GM18511 (cell line): ENCODE data around the gene NOP10.
"Not testable (repeated sequence)": the region's sequence is repeated elsewhere in the genome, so short reads cannot be mapped to it uniquely, and the experiment has no call there.

Experiments used
- ATAC-seq: cut with Tn5 transposase; IDR thresholded peaks from one replicate; pipeline ENCODE4 v1.9.1; 2021; ENCODE audit warnings: mild to moderate bottlenecking, moderate library complexity; ENCODE audit not compliant: unreplicated experiment

NOP10 gene

DNA sequence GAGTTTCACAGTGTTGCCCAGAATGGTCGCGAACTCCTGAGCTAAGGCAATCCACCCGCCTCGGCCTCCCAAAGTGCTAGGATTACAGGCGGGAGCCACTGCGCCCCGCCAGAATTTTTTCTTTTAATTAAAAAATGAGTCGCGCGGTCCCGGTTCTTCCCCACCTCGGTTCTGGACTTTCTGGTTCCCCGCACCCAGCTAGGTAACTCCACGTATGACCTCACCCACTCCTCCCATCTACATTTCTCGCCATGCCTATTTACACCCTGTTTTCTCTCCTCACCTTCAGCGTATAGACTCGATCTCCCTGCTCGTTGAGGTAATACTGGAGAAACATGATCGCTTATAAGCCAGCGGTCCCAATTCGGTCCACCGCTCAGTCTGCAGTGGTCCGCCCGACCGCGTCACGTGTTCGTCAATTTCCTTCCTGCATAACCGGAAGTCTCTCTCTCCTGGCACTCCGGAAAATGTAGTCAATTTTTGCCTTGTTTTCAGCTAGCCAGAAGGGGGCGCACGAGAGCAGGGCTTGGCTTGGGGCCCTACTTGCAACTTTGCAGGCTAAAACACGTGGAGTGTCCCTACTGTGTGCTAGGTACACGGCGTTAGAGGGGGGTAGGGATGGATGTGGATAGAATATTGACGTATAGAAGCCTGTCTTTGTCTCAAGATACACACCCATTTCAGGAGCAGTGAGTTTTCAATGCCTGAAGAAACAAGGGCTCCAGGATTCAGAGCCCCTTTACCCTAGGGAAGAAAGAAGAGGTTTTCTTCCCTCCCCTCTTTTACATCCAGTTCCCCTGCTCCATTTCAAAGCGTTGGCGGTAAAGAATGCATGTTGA lies at the start of gene NOP10, which contains the start of gene NUTM1:
NOP10 (minus strand) TSS at position 400 of the 839 bp plus-strand sequence; CDS start at position 337, 63 bp downstream.
NUTM1 (plus strand) TSS at position 579 of the 839 bp plus-strand sequence. CDS start 382 bp downstream, outside the sequence.
- ATAC-seq: peak; percentile 94

DNA sequence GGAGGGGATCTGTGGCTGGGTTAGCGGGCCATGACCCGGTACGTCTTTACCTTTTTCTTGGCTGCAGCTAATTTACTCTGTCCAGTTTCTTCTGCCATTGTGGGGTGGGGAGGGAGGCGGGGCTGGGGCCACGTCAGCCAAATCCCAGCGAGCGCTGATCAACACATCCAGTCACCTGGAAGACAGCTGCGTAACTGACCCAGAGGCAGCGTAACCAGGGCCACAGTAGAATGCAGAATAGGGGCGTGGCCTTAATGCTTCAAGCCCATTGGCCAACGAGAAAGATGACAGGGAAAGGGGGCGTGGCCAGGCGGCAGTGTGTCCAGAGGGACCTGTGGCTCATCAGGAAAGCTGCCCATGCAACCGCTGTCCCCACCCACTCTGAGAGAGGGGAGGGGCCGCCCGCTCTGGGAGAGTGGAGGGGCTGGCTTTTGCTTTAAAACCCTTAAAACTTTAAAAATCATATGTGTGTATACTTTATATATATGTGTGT lies 46.7 kb upstream of the NOP10 start:
- not testable (repeated sequence) for ATAC-seq

DNA sequence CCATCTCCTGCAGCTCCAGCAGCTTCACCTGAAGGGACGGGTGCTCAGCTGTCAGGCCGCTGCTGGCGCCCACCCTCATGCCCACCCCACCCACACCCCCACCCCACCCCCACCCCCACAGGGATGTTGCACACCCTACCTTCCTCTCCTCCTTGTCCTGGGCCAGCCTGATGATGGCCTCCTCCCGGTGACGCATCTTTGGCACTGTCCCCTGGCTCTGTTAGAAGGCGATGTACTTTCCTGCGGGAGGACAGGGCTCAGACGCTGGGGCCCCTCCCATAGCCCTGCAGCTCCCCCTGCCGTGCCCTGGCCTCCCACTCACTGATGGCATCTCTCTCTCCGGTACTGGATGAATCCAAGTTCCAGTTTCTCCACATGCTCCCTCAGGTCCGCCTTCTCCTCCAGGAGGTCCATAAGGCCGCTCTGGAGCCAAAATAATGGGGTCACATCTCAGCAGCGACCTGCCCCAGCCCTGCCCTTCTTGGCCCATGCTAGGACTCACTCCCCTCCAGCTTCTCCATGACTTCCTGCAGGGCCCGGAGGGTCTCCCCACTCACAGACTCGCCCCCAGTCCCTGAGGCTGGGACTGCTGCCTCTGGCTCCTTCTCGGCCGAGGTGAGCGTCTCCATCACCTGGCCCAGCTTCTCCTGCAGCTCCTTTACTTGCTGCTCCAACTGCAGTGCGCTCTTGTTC lies 39.0 kb upstream of the NOP10 start:
- not testable (repeated sequence) for ATAC-seq

DNA sequence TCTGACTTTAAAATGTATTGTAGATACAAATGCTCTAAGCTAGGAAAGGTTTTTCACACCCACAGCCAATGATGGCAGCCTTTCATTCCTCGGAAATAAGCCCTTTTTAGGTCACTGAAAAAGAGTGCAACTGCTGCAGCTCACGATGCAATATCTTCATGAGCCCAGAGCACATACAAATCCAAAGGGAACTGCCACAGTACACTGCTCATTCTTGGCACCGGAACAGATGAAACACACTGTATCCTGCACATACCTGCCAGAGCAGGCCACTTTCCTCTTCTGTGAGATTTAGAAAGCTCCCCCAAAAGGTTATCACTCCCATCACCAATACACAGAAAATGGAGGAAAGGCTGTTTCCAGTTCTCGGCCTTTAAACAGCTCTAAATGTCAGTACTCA lies 37.6 kb upstream of the NOP10 start:
- not testable (repeated sequence) for ATAC-seq

DNA sequence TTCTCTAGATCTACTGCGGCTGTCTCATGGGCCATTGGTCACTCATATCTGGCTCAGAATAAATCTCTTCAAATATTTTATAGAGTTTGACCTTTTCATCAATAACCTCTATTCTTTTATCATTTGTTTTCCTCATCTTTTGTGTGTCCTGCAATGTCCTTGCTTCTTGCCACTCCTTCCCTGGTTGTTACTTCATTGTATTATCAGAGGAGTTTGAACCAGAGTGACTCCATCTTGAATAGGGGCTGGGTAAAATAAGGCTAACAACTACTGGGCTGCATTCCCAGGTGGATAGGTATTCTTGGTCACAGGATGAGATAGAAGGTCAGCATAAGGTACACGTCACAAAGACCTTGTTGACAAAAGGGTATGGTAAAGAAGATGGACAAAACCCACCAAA lies 33.9 kb upstream of the NOP10 start:
- ATAC-seq: no peak

DNA sequence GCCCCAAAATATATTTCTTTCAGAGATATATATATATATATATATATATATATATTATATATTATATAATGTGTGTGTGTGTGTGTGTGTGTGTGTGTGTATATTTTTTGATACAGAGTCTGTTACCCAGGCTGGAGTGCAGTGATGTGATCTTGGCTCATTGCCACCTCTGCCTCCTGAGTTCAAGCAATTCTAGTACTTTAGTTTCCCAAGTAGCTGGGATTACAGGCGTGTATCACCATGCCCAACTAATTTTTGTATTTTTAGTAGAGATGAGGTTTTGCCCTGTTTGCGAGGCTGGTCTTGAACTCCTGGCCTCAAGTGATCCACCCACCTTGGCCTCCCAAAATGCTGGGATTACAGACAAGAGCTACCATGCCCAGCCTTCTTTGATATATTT lies 32.6 kb upstream of the NOP10 start:
- not testable (repeated sequence) for ATAC-seq

DNA sequence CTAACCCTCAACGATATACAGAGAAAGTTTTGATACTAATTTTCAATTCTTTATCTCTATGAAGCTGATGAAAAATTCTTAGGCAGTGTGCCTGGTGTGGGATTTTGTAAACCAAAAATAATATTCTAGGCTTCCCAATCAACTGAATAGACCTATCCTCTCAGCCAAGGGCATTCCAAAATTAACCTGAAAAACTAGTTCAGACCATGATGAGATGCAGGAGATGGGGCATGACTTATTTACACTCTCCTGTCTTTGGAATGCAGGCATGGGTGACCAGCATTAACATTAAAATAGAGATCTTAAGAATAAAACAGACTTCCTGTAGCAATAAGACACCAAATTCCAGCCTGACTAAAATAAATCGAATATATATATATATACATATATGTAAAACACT lies 31.9 kb upstream of the NOP10 start:
- no peak for ATAC-seq

DNA sequence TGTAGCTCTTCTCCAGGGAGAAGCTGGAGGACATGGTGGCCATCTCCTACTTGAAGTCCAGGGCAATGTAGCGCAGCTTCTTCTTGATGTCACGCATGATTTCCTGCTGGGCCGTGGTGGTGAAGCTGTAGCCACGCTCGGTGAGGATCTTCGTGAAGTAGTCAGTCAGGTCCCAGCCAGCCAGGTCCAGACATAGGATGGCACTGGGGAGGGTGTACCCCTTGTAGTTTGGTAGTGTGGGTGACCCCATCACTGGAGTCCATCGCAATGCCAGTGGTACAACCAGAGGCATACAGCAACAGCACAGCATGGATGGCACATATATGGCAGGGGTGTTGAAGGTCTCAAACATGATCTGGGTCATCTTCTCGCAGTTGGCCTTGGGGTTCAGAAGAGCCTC lies 31.0 kb upstream of the NOP10 start:
- ATAC-seq: no peak

DNA sequence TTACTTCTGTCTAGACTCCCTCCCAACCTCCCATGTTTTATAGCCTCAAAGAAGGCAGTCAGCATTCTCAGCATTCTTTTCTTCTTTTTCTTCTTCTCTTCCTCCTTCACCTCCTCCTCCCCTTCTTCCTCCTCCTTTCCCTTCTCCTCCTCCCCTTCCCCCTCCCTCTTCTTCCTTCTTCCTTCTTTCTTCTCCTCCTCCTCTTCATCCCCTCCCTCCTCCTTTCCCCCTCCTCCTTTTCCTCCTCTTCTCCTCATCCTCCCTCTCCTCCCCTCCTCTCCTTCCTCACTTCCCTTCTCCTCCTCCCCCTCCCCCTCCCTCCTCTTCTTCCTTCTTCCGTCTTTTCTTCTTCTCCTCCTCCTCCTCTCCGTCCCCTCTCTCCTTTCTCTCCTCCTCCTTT lies 27.7 kb upstream of the NOP10 start:
- ATAC-seq: no peak

DNA sequence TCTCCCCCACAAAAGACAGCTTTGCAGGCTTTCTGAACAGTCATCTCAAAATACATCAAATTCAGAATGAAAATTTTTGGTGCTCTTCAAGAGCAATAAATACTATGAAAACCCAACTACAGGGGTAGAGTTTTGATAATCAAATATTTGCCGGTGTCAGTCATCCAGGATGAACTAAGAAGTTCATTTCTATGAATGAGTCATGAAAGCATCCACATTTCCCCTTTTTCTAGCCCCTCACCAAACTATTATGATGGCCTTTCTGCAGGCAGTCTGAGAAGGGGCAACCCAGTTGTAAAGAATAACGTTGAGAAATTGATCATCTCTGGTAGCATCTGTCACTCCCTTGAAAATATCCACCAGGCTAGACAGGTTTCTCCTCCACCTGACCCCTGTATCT lies 27.2 kb upstream of the NOP10 start:
- ATAC-seq: no peak

DNA sequence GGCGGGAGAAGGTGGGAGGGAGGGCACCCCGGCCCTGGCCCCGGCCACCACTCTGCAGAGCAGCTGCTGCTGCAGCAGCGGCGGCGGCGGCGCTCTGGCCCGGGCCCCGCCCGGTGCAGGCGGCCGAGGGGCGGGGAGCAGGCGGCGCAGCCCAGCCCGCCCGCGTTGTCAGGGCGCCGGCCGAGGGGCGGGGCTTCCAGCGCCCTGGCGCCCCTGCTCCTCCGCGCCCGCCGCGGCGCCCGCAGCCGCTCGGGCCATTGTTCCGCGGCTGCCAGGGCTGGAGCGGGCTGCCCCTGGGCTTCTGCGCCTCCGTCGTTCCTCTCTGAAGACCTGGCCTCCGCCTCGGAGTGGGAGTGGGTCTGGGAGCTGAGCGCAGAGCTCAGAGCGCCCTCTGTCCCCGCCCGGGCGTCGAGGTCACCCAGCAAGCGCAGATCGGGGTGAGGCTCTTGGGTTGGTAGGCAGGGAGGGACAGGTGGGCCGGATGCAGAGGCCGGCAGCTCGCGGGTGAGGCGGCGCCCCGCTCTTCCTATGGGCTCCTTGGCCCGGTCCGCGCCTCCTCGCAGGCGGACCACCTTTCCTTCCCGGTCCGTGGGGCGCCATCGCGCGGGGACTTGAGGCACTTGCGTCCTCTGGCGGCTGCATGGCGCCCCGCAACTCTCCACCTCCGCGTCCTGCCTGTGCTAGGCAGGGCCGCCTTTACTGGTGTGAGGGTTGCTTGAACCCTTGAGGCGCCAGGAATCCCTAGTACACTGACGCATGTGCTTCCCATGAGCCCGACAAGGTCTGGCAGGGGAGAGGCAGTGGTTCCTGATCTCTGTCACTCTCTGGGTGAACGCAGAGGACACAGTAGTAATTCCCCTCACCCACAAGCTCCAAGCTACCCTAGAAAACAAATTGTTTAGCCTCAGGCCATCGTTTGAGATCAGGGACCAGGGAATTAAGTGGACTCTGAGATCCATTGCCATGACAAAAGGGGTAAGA lies 24.5 kb upstream of the NOP10 start, which contains the start of gene LPCAT4:
LPCAT4 (minus strand) TSS at position 96 of the 981 bp plus-strand sequence. CDS start 96 bp downstream, outside the sequence.
- ATAC-seq: peak; percentile 77

DNA sequence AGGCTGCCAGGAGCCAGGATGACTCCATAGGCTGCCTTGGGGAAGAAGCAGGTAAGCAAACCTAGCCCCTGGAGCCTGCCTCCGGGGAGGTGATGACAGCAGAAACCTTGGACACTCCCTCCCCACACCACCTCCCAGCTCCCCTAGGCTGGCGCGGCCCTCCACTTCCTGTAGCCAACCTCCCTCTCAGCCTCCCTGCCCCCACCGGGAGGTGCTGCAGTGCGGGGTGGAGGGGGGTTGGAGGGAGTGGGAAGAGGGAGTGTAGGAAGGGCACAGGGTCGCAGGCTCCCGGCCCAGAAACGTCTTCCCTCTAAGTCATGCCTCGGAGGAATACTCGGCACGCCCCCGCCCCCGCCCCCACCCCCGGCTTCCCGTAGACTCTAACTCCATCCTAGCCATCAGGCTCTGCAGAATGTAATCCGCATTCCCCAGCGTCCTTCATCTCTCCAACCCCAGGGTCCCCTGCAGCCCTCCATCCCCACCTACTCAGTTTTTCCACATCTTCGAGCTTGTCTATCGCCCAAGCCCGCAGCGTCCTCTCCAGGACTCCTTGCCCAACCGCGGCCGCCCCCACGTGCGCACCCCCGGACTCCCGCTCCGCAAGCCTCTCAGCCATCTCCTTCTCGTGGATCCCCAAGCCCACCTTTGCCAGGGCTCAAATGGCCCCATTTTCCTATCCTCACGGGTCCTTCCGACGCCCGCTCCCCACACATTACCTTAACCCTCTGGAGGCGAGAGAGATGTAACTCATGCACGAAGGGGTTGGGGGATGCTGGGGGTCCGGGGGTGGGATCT lies 23.5 kb upstream of the NOP10 start:
- ATAC-seq: peak; percentile 24

DNA sequence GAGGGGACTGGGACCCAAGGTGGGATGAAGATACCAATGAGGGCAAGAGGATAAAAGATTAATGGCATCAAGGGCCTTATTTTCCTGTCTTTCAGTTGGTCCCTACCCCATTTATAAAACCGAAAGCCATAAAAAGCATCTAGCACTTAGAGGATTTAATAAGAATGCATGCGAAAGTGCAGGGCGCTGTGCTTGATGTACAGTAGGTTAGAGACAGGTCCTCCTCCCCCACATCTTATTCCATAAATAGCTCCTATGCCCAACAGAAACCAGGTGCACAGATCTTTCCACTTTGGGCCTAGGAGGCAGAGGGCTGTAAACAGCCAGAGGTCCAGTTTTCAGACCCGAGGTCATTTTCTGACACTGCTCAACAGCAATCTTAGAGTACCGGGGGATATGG lies 22.9 kb upstream of the NOP10 start:
- ATAC-seq: no peak

DNA sequence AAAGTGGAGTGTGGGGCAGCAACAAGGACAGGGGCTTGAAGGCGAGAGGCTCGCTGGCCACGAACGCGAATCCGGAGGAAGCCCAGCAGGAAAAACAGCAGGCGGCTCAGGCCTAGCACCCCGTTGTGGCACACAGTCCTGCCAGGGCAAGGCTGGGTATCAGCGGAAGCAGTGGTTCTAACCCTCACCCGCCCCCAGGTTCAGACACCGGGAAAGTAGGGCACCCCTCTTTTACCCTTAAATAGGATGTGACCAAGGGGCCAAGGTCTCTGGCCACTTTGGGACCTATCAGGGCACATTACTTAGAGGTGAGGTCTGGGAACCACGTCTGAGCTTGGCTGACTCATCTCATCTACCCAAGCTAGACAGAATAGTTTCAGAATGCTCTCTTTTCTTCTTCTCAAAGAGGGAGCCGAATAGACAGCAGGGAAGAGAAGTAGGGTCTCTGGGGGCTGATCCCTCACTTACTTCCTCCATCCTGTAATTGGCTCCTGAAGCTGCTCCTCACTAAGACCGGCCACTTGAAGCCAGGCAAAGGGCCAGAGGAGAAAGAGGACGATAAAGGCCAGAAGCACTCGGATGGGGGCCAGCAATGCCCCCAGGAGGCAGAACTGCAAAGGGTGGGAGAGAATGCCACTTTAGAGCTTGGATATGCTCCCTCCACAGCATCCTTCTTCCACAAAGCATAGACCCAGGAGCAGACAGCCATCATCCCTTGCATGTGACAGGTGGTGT lies 22.3 kb upstream of the NOP10 start:
- ATAC-seq: no peak

DNA sequence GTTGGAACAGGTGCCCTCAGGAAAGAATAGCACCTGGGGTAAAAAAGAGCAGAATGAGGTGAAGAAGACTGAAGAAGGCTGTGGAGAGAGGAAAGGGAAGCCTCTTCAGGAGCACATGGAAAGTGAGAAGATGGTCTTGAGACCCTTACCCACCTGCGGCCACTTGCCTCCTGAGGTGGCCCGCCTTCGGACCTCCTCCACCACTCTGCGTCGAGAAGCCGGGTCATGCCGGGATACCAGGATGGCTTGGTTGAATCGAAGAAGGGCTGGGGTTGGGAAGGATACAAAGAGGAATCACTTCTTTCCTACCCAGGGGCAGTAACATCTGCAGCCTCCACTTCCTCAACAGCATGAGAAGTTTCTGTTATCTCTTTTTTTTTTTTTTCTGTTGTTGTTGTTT lies 21.1 kb upstream of the NOP10 start:
- no peak for ATAC-seq

DNA sequence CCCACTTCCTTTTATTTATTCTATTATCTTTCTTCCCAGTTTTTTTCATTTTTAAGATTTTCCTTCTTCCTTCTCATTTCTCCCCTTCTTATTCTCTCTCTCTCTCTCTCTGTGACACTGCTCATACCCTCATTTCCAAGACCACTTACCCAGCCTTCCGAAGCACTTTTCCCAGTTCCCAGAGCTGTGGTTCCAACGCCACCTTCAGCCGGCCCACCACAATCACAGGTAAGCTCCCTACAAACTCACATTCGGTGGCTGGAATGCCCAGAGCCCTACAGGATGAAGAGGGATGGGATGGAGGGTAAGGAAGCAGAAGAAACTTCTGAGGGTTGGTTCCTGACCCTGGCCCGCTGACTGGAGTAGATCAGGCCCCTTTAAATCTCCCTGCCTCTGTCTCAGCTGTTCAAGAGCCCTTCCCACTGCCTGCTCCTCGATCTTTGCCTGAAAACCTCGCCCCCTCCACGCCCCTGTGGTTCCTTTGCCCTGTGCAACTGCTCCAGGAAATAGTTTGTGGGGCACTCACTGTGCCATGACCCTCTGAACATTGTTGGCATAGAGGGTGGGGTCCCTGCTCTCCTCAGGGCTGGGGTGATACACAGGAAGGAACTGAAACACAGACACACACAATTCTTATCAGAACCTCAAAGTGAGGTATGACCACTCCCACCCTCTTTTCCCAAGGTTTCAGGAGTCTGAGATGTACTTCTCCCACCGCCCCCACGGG lies 19.3 kb upstream of the NOP10 start:
- ATAC-seq: no peak

DNA sequence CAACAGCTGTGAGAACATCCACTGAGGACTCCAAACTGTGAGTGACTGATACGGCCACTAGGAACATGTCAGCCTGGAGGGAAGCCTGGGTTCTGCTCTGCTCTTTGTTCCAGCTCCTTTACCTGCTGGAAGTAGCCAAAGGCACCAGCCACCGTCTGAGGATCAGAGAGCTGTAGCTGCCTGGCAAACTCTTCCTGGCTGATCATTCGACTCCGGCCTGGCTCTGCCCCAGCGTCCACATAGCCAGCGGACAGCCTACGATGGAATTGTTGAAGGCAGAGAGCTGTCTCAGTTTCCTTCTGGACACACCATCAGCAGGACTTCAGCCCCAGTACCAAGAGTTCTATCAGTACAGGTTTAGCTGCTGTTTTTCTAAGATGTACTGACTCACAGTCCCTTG lies 18.3 kb upstream of the NOP10 start:
- ATAC-seq: no peak

DNA sequence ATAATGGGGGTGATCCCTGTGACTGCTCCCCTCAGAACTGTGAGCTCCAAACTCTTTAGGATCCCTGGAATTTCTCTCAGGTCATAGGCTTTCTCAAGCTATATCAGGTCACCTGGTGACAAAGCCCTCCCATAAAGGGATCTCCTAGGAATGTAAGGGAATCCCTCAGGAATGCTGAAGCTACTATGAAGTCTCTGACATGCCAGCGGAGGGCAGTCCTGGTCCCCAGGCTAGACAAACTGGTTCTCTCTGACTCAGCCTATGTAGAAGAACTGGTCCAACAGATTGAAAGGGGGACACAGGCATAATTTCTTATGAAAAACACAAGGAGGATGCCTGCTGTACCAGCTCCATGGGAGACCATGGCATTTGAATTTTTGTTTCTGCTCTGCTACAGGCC lies 17.4 kb upstream of the NOP10 start:
- ATAC-seq: no peak
